Keratinocyte (primary cell): ENCODE data around the gene LRP10. TPM values are rescaled to one million over a fixed set of nuclear protein-coding genes. Genes with fewer than 3 reads are reported as not detected.
"Not testable (repeated sequence)": the region's sequence is repeated elsewhere in the genome, so short reads cannot be mapped to it uniquely, and the experiment has no call there.

ENCODE experiments used
- DNase-seq: peaks from one replicate; pipeline ENCODE4 v3.0.0-alpha.2; 2011; ENCODE audit warnings: low read depth, missing footprints, low spot score
- FAIRE-seq: peaks from 2 replicates; lab custom pipeline; 2011; peaks lifted over from hg19 to GRCh38; lab: Jason Lieb, UNC
- H2AFZ ChIP-seq: 2 replicates; pipeline ENCODE4 v1.6.0; 2012; ENCODE audit warnings: low read length, control low read depth, inconsistent platforms; ENCODE audit not compliant: control insufficient read depth
- H3K27ac ChIP-seq: 2 replicates; pipeline ENCODE4 v1.5.1; 2011; ENCODE audit warnings: low read length; ENCODE audit not compliant: control insufficient read depth, insufficient read depth
- H3K27me3 ChIP-seq: 3 replicates; pipeline ENCODE4 v1.6.0; 2011; ENCODE audit warnings: low read length; ENCODE audit not compliant: control insufficient read depth, insufficient read depth; ENCODE audit errors: extremely low read depth
- H3K36me3 ChIP-seq, 2 experiments: 2 replicates in 1 of 2; 3 replicates in 1 of 2; pipeline ENCODE4 v1.5.1; 2011; ENCODE audit warnings: low read length in 2 of 2, mild to moderate bottlenecking in 1 of 2; ENCODE audit not compliant: control insufficient read depth in 2 of 2, insufficient read depth in 2 of 2; ENCODE audit errors: extremely low read depth in 1 of 2
- H3K4me1 ChIP-seq: 3 replicates; pipeline ENCODE4 v1.5.1; 2011; ENCODE audit warnings: low read length; ENCODE audit not compliant: control insufficient read depth, insufficient read depth; ENCODE audit errors: extremely low read depth
- H3K4me2 ChIP-seq: 3 replicates; pipeline ENCODE4 v1.6.0; 2011; ENCODE audit warnings: low read depth, low read length; ENCODE audit not compliant: control insufficient read depth, insufficient read depth; ENCODE audit errors: extremely low read depth
- H3K4me3 ChIP-seq, 3 experiments: fragments of 200-600 bp in 1 of 3; sonication (generic) in 1 of 3; 2 replicates in 2 of 3; 3 replicates in 1 of 3; pipeline ENCODE4 v1.5.1; 2011 to 2016; ENCODE audit warnings: low read length in 3 of 3, mild to moderate bottlenecking in 3 of 3, control low read depth in 2 of 3, inconsistent platforms in 1 of 3, low read depth in 1 of 3, mixed read lengths in 1 of 3, mixed run types in 1 of 3, moderate library complexity in 1 of 3; ENCODE audit not compliant: control insufficient read depth in 2 of 3, insufficient read depth in 2 of 3; ENCODE audit errors: extremely low read depth in 1 of 3
- H3K79me2 ChIP-seq: 2 replicates; pipeline ENCODE4 v1.6.0; 2012; ENCODE audit warnings: low read length; ENCODE audit not compliant: control insufficient read depth, insufficient read depth
- H3K9ac ChIP-seq: 3 replicates; pipeline ENCODE4 v1.6.0; 2011; ENCODE audit warnings: low read length; ENCODE audit not compliant: control insufficient read depth, insufficient read depth; ENCODE audit errors: extremely low read depth
- H3K9me1 ChIP-seq: 3 replicates; pipeline ENCODE4 v1.6.0; 2011; ENCODE audit warnings: low read length; ENCODE audit not compliant: control insufficient read depth, insufficient read depth; ENCODE audit errors: extremely low read depth
- H3K9me3 ChIP-seq: 2 replicates; pipeline ENCODE4 v1.5.1; 2012; ENCODE audit warnings: low read depth, low read length; ENCODE audit not compliant: control insufficient read depth
- H4K20me1 ChIP-seq: 3 replicates; pipeline ENCODE4 v1.6.0; 2011; ENCODE audit warnings: low read length; ENCODE audit not compliant: control insufficient read depth, insufficient read depth; ENCODE audit errors: extremely low read depth
- EZH2 ChIP-seq: IDR thresholded peaks from one replicate; pipeline ENCODE4 v1.6.1; 2012; ENCODE audit warnings: inconsistent platforms, mild to moderate bottlenecking, low read length, moderate library complexity
- dilution Hi-C: fragments of 300-500 bp; cut with MboI; formaldehyde crosslinking; loops from one replicate; pipeline ENCODE4 v1.7.0; 2020; ENCODE audit warnings: low sequenced_read_pairs; ENCODE audit not compliant: extremely low pct_ligation_motif_present
- polyA plus RNA-seq, 5 experiments: library from polyadenylated mRNA; depleted of rRNA in 3 of 5; stranded (reverse) in 3 of 5; stranded (forward) in 1 of 5; unstranded in 1 of 5; fragments of >200 nt; gene quantifications; 1 replicate in 1 of 5; 2 replicates in 3 of 5; 3 replicates in 1 of 5; pipeline versions ENCODE4 v1.2.1 to v1.2.3, GENCODE V29; 2011 to 2012; ENCODE audit warnings: missing spikeins in 2 of 5, low read depth in 1 of 5, low replicate concordance in 1 of 5
- TF ChIP-seq, protein P1 (sequence below), 3 experiments: IDR thresholded peaks in 1 of 3; conservative IDR thresholded peaks in 1 of 3; optimal IDR thresholded peaks in 1 of 3; 2 replicates in 2 of 3; 3 replicates in 1 of 3; pipeline versions ENCODE3 to v1.5.1; 2011; ENCODE audit warnings: low read length in 3 of 3, mild to moderate bottlenecking in 3 of 3, moderate library complexity in 2 of 3, control low read depth in 1 of 3, inconsistent platforms in 1 of 3; ENCODE audit not compliant: insufficient read depth in 2 of 3; ENCODE audit errors: extremely low read depth in 1 of 3

Gene LRP10
- polyA plus RNA-seq, 1 donor (not counting 4 experiments of a cell fraction or from before 2014, with no cell fraction given): 36.7 TPM

DNA sequence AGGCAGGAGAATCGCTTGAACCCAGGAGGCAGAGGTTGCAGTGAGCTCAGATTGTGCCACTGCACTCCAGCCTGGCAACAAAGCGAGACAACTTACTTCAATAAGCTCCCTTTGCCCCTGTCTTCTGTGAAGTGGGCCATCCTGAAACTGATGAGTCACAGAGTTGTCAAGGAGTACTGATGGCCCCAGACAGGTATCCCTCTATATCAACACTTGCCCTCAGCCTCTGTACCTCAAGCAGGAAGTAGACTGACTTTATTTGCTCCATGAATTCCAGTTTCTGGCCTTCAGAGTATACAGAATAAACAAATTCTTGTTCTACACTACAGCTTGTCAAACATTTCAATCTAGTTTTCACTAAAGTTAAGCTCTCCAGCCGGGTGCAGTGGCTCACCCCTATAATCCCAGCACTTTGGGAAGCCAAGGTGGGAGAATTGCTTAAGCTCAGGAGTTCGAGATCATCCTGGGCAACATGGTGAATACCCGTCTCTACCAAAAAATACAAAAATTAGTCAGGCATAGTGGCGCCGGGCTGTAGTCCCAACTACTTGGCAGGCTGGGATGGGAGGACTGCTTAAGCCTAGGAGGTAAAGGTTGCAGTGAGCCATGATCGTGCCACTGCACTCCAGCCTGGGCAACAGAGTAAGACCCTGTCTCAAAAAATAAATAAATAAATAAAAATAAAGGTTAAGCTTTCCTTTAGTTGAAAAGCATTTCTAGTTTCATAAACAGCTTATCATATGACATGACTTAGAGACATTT, 16.4 kb upstream of the LRP10 start:
- Histone ChIP-seq H3K27ac (no peak overlapping the region), H3K9me1 (no peaks in the 10 kb centered on the region), H2AFZ (no peak overlapping the region), H3K36me3 (no peaks in the 10 kb centered on the region), H3K4me2 (no peak overlapping the region), H3K79me2 (no peaks in the 10 kb centered on the region), H3K27me3 (no peaks in the 10 kb centered on the region), H3K4me1 (peaks cover 32% of the 10 kb centered on the region), H3K4me3 (no peak overlapping the region), H3K9ac (no peak overlapping the region), H4K20me1 (no peaks in the 10 kb centered on the region), H3K9me3 (no peaks in the 10 kb centered on the region)
- FAIRE-seq (no peak), DNase-seq (no peak)
- TF ChIP-seq EZH2: no peak
- TF ChIP-seq, protein P1, sequence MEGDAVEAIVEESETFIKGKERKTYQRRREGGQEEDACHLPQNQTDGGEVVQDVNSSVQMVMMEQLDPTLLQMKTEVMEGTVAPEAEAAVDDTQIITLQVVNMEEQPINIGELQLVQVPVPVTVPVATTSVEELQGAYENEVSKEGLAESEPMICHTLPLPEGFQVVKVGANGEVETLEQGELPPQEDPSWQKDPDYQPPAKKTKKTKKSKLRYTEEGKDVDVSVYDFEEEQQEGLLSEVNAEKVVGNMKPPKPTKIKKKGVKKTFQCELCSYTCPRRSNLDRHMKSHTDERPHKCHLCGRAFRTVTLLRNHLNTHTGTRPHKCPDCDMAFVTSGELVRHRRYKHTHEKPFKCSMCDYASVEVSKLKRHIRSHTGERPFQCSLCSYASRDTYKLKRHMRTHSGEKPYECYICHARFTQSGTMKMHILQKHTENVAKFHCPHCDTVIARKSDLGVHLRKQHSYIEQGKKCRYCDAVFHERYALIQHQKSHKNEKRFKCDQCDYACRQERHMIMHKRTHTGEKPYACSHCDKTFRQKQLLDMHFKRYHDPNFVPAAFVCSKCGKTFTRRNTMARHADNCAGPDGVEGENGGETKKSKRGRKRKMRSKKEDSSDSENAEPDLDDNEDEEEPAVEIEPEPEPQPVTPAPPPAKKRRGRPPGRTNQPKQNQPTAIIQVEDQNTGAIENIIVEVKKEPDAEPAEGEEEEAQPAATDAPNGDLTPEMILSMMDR (optimal IDR thresholded peaks at IDR 0.05 in 1 of 3, IDR thresholded peaks at IDR 0.05 in 1 of 3, conservative IDR thresholded peaks at IDR 0.05 in 1 of 3; ENCODE audit: extremely low read depth in 1 of 3, insufficient read depth in 2 of 3, low read length in 3 of 3): no peak
- dilution Hi-C loops: no loop called here

DNA sequence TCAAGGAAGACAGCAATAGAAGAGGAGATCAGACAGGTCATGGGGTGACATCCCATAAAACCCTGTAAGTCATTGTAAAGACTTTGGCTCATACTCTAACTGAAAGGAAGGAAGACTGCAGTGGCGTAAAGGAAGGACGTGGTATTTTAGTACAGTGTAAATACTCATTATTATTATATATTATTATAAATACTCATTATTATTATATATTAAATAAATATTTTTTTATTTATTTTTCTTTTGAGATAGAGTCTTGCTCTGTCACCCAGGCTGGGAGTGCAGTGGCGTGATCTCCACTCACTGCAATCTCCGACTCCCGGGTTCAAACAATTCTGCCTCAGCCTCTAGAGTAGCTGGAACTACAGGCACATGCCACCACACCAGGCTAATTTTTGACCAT, 15.1 kb upstream of the LRP10 start:
- no peaks in the 10 kb centered on the region for H4K20me1 ChIP-seq
- H3K36me3 ChIP-seq: no peaks in the 10 kb centered on the region
- dilution Hi-C loops: no loop called here
- FAIRE-seq: no peak
- TF ChIP-seq, protein P1 (optimal IDR thresholded peaks at IDR 0.05 in 1 of 3, IDR thresholded peaks at IDR 0.05 in 1 of 3, conservative IDR thresholded peaks at IDR 0.05 in 1 of 3; ENCODE audit: extremely low read depth in 1 of 3, insufficient read depth in 2 of 3, low read length in 3 of 3): no peak
- TF ChIP-seq EZH2: no peak
- H3K4me2 ChIP-seq: no peak overlapping the region
- H3K4me1 ChIP-seq: peaks cover 20% of the 10 kb centered on the region
- no peak overlapping the region for H2AFZ ChIP-seq
- H3K9ac ChIP-seq: no peak overlapping the region
- no peak overlapping the region for H3K27ac ChIP-seq
- no peaks in the 10 kb centered on the region for H3K9me3 ChIP-seq
- no peak overlapping the region for H3K4me3 ChIP-seq
- no peak for DNase-seq
- H3K9me1 ChIP-seq: no peaks in the 10 kb centered on the region
- H3K79me2 ChIP-seq: no peaks in the 10 kb centered on the region
- H3K27me3 ChIP-seq: no peaks in the 10 kb centered on the region

DNA sequence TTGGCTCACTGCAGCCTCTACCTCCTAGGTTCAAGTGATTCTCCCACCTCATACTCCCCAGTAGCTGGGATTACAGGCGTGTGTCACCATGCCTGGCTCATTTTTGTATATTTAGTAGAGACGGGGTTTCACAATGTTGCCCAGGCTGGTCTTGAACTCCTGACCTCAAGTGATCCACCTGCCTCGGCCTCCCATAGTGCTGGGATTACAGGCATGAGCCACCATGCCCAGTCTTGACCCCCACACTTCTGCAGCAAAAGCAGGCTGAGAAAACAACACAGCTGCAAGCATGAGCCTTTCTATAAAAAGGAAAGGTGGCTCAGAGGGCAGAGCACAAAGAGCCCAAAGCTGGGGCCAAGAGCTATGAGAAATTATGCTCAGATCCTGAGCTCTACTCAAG, 11.2 kb upstream of the LRP10 start:
- H3K4me1 ChIP-seq, H3K9ac ChIP-seq, H2AFZ ChIP-seq, H3K79me2 ChIP-seq, H3K27me3 ChIP-seq, H3K9me3 ChIP-seq, H3K9me1 ChIP-seq, H3K4me3 ChIP-seq, H3K36me3 ChIP-seq, H4K20me1 ChIP-seq, H3K4me2 ChIP-seq, FAIRE-seq, H3K27ac ChIP-seq, dilution Hi-C loops, DNase-seq: not testable (repeated sequence)
